Sigmoid colon (tissue), 7 donors: Measurements from ENCODE around the gene CHP1. TPM values are rescaled to one million over a fixed set of nuclear protein-coding genes. Genes with fewer than 3 reads are reported as not detected.
"Not testable (repeated sequence)": the region's sequence is repeated elsewhere in the genome, so short reads cannot be mapped to it uniquely, and the experiment has no call there.

Experiments used
- DNase-seq: peaks from one replicate; pipeline ENCODE4 v3.0.0-alpha.2; 2019
- H3K27ac ChIP-seq, 4 donors: fragments of 200-600 bp; sonication (generic); one replicate each; pipeline ENCODE4 v1.5.1; 2016 to 2019; ENCODE audit warnings: mild to moderate bottlenecking in 1 of 4
- H3K27me3 ChIP-seq, 3 donors: fragments of 200-600 bp; sonication (generic); one replicate each; pipeline ENCODE4 v1.5.1; 2019; ENCODE audit warnings: mild to moderate bottlenecking in 1 of 3
- H3K36me3 ChIP-seq, 4 donors: fragments of 200-600 bp; sonication (generic); one replicate each; pipeline ENCODE4 v1.5.1; 2016 to 2019
- H3K4me1 ChIP-seq, 4 donors: fragments of 200-600 bp; sonication (generic); one replicate each; pipeline ENCODE4 v1.5.1; 2017 to 2019
- H3K4me3 ChIP-seq, 4 donors: fragments of 200-600 bp; sonication (generic); one replicate each; pipeline ENCODE4 v1.5.1; 2017 to 2019; ENCODE audit warnings: mild to moderate bottlenecking in 2 of 4, moderate library complexity in 1 of 4
- H3K9me3 ChIP-seq, 4 donors: fragments of 200-600 bp in 3 of 4; sonication (generic) in 3 of 4; one replicate each; pipeline versions ENCODE4 v1.5.1 to v1.6.1; 2013 to 2019
- EP300 ChIP-seq, 4 donors: sonication (generic); formaldehyde crosslinking; IDR thresholded peaks; one replicate each; pipeline ENCODE4 v1.6.1; 2017; ENCODE audit warnings: antibody characterized with exemption in 4 of 4
- POLR2A ChIP-seq, 2 donors: fragments of 450-650 bp; IDR thresholded peaks; one replicate each; pipeline ENCODE4 v1.6.1; 2016; ENCODE audit warnings: antibody characterized with exemption in 2 of 2, mild to moderate bottlenecking in 2 of 2, moderate library complexity in 2 of 2
- POLR2AphosphoS5 ChIP-seq, 4 donors: sonication (generic); formaldehyde crosslinking; IDR thresholded peaks; one replicate each; pipeline ENCODE4 v1.6.1; 2017; ENCODE audit warnings: antibody characterized with exemption in 4 of 4
- WGBS, 2 donors: extraction: QIAGEN DNeasy Blood & Tissue Kit; methylation state at CpG; one replicate each; pipeline ENCODE4 v1.1.7; 2013; 5-methylcytosine and 5-hydroxymethylcytosine counted together
- intact Hi-C: fragments of 100-400 bp; cut with DNase I; formaldehyde crosslinking; loops from one replicate; pipeline ENCODE4 v1.15.1; 2023
- polyA plus RNA-seq, 3 donors: library from polyadenylated mRNA; stranded (reverse); fragments of 200-250 nt; gene quantifications; one replicate each; pipeline ENCODE4 v1.2.3, GENCODE V29; 2013
- total RNA-seq, 4 donors: library from RNA; depleted of rRNA; stranded (reverse); fragments of >200 nt; gene quantifications; one replicate each; pipeline ENCODE4 v1.1.0, GENCODE V29; 2016
- TF ChIP-seq, protein P1 (sequence below), 4 experiments: fragments of 450-650 bp in 3 of 4; fragments of 200-600 bp in 1 of 4; IDR thresholded peaks; one replicate each; pipeline ENCODE4 v1.5.1; 2016 to 2019; ENCODE audit warnings: antibody characterized with exemption in 4 of 4, mild to moderate bottlenecking in 3 of 4, moderate library complexity in 2 of 4
- donor health status: healthy with polysubstance abuse.
- donor health status: Bipolar disorder and iron deficiency.
- donor health status: healthy.

Gene CHP1
- total and polyA plus RNA-seq, 7 donors = 101 to 270 (median 118) TPM

DNA sequence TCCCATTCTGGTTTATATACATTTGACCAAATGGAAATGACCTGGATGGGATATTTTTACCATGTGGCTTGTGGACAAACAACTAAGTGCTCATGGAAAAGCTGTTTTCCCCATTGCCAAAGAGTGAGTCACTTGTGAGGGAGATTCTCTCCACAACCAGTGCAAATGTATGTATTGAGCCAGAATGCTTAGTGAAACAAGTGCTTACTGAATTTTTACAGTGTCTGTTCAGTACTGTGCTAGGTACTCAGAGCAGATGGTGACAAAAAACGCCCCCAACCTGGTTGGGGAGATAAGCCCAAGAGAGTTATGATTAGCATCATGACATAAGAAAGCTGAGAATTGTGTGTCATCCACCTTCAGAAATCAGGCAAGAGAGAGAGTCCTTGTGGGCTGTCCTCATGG lies 2.3 kb downstream of the CHP1 start:
- TF ChIP-seq, protein P1, sequence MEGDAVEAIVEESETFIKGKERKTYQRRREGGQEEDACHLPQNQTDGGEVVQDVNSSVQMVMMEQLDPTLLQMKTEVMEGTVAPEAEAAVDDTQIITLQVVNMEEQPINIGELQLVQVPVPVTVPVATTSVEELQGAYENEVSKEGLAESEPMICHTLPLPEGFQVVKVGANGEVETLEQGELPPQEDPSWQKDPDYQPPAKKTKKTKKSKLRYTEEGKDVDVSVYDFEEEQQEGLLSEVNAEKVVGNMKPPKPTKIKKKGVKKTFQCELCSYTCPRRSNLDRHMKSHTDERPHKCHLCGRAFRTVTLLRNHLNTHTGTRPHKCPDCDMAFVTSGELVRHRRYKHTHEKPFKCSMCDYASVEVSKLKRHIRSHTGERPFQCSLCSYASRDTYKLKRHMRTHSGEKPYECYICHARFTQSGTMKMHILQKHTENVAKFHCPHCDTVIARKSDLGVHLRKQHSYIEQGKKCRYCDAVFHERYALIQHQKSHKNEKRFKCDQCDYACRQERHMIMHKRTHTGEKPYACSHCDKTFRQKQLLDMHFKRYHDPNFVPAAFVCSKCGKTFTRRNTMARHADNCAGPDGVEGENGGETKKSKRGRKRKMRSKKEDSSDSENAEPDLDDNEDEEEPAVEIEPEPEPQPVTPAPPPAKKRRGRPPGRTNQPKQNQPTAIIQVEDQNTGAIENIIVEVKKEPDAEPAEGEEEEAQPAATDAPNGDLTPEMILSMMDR (IDR thresholded peaks at IDR 0.05) = no peak
- TF ChIP-seq EP300 (IDR thresholded peaks at IDR 0.05) = no peak
- TF ChIP-seq POLR2A (IDR thresholded peaks at IDR 0.05) = no peak
- no peak for TF ChIP-seq POLR2AphosphoS5 (IDR thresholded peaks at IDR 0.05)

DNA sequence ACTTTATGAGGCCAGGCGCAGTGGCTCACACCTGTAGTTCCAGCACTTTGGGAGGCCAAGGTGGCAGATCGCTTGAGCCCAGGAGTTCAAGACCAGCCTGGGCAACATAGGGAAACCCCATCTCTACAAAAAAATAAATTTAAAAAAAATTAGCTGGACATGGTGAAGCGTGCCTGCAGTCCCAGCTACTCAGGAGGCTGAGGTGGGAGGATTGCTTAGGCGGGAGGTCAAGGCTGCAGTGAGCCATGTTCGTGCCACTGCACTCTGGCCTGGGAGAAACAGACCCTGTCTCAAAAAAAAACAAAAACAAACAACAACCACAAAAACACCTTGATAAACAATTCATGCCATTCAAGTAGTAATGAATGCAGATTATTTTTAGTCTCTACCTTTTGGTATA lies 4.2 kb downstream of the CHP1 start:
- intact Hi-C loops = not testable (repeated sequence)
- peaks cover 0 to 30% (median 29%) of the 10 kb centered on the region in 4 donors for H3K4me1 ChIP-seq
- 88 to 91% methylated on average over 5 of the region's 5 CpGs for whole genome bisulfite sequencing, 2 donors

More for the DNA sequence above, 2.3 kb downstream of the CHP1 start:
- H3K9me3 ChIP-seq = no peaks in the 10 kb centered on the region
- no peak overlapping the region for H3K4me3 ChIP-seq
- H3K36me3 ChIP-seq = no peaks in the 10 kb centered on the region
- no peak for DNase-seq
- H3K27ac ChIP-seq = no peak overlapping the region
- whole genome bisulfite sequencing, 2 donors = 73 to 90% methylated on average over 1 of the region's 1 CpG
- no peaks in the 10 kb centered on the region for H3K27me3 ChIP-seq
- H3K4me1 ChIP-seq = peaks cover 0 to 32% (median 30%) of the 10 kb centered on the region in 4 donors
- intact Hi-C loops = loop anchor here (5.0 kb wide), 1 partner anchor 276 kb away; no protein-coding TSS in a partner anchor

DNA sequence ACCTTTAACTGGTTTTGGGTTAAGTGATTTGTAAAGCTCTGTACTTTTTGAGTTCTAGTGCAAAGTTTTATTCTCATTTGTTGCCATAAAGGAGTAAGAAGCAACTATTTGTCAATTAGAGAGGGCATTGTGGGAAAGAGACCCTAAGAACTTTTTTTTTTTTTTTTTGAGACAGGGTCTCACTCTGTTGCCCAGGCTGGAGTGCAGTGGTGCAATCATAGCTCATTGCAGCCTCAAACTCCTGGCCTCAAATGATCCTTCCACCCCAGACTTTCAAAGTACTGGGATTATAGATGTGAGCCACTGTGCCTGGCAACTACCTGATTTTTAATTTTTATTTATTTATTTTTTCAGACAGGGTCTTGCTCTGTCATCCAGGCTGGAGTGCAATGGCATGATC lies 4.9 kb downstream of the CHP1 start:
- H3K9me3 ChIP-seq = no peaks in the 10 kb centered on the region
- H3K4me3 ChIP-seq = no peak overlapping the region
- H3K4me1 ChIP-seq = peaks cover 0 to 27% (median 23%) of the 10 kb centered on the region in 4 donors
- no peak for DNase-seq
- H3K27me3 ChIP-seq = no peaks in the 10 kb centered on the region
- H3K27ac ChIP-seq = no peak overlapping the region
- intact Hi-C loops = no loop called here
- TF ChIP-seq POLR2AphosphoS5 (IDR thresholded peaks at IDR 0.05) (no peak), EP300 (IDR thresholded peaks at IDR 0.05) (no peak), POLR2A (IDR thresholded peaks at IDR 0.05) (no peak)
- TF ChIP-seq, protein P1 (IDR thresholded peaks at IDR 0.05) = no peak
- no peaks in the 10 kb centered on the region for H3K36me3 ChIP-seq

More for the DNA sequence above, 4.2 kb downstream of the CHP1 start:
- not testable (repeated sequence) for DNase-seq, H3K9me3 ChIP-seq, H3K27me3 ChIP-seq, H3K4me3 ChIP-seq, H3K27ac ChIP-seq, H3K36me3 ChIP-seq

DNA sequence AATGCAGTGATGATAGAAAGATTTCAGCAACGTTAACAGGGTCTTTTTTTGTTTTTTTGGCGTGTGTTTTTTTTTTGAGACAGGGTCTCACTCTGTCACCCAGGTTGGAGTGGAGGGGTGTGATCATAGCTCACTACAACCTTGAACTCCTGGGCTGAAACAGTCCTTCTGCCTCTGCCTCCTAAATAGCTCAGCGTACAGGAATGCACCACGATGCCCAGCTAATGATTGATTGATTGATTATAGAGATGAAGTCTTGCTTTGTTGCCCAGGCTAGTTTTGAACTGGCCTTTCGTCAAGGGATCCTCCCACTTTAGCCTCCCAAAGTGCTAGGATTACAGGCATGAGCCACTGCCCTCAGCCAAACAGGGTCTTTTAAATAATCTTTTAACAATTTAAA lies 7.0 kb downstream of the CHP1 start:
- Histone ChIP-seq H3K9me3 (no peaks in the 10 kb centered on the region), H3K4me3 (no peak overlapping the region), H3K27ac (no peak overlapping the region), H3K27me3 (no peaks in the 10 kb centered on the region), H3K4me1 (peaks cover 0 to 11% (median 9%) of the 10 kb centered on the region in 4 donors), H3K36me3 (no peaks in the 10 kb centered on the region)
- 88 to 90% methylated on average over 5 of the region's 5 CpGs for WGBS, 2 donors
- TF ChIP-seq POLR2AphosphoS5 (IDR thresholded peaks at IDR 0.05) (no peak), EP300 (IDR thresholded peaks at IDR 0.05) (no peak), POLR2A (IDR thresholded peaks at IDR 0.05) (no peak)
- TF ChIP-seq, protein P1 (IDR thresholded peaks at IDR 0.05) = no peak
- no peak for DNase-seq
- intact Hi-C loops = no loop called here

DNA sequence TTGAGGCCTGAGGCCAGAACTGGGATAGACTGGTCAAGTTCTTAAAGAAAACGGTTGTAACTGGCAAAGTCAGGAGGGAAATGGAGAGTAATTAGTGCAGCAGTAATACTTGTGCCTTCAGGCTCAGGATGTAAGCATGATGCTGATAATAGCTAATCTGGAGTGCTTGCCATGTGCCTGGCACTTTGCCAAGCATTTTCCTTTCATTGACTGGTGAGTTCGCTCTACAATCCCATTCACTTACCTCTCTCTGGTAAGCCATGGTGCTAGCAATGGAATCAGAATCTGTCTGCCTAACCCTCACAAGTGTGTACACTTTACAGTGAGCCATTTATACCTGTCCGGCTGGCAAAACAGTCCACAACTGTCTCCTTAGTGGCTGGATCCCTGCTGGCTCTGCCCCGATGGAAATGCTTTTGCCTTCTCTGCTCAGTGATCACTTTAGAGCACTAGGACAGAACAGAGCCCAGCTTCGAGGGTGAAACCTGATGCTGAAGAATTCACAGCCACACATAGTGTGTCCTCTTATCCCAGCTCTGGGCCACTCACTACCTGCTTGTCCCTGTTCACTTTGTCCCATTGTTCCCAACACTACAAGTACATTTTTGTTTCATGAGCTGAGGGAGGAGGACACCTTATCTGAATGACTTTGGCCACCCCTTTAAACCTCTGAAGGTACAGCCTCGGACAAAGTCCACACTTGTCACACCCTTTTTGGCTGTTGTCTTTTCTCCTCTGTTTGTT lies 10.3 kb downstream of the CHP1 start:
- WGBS, 2 donors = 22 to 66% methylated on average over 6 of the region's 6 CpGs
- peaks cover 0 to 31% (median 5%) of the 10 kb centered on the region in 4 donors for H3K36me3 ChIP-seq
- no peak for TF ChIP-seq EP300 (IDR thresholded peaks at IDR 0.05)
- no peak for TF ChIP-seq POLR2AphosphoS5 (IDR thresholded peaks at IDR 0.05)
- TF ChIP-seq, protein P1 (IDR thresholded peaks at IDR 0.05) = no peak
- TF ChIP-seq POLR2A (IDR thresholded peaks at IDR 0.05) = no peak
- no peak overlapping the region for H3K27ac ChIP-seq
- H3K9me3 ChIP-seq = no peaks in the 10 kb centered on the region
- H3K4me1 ChIP-seq = no peaks in the 10 kb centered on the region
- no peak overlapping the region for H3K4me3 ChIP-seq
- H3K27me3 ChIP-seq = no peaks in the 10 kb centered on the region
- intact Hi-C loops = no loop called here
- DNase-seq = no peak

DNA sequence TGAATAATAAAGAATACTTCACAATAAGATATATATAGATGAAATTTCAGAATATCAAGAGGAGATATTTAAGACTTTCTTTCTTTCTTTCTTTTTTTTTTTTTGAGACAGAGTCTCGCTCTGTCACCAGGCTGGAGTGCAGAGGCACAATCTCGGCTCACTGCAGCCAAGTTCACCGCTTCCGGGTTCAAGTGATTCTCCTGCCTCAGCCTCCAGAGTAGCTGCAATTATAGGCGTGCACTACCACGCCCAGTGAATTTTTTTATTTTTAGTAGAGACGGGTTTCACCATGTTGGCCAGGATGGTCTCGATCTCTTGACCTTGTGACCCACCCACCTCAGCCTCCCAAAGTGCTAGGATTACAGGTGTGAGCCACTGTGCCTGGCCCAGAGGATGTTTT lies 19.7 kb downstream of the CHP1 start:
- 24 to 78% methylated on average over 8 of the region's 8 CpGs for WGBS, 2 donors
- intact Hi-C loops, H3K27me3 ChIP-seq, H3K9me3 ChIP-seq, H3K4me3 ChIP-seq, DNase-seq: not testable (repeated sequence)
- Histone ChIP-seq H3K36me3 (peaks cover 0 to 23% (median 3%) of the 10 kb centered on the region in 4 donors), H3K27ac (peak overlapping the region in 1 of 4 donors; percentile 63), H3K4me1 (peaks cover 0 to 11% (median 9%) of the 10 kb centered on the region in 4 donors)
